GM12878 (cell line): ENCODE results near the gene KIAA0825.

Experiments used
- CHD2 ChIP-seq: IDR thresholded peaks from 2 replicates; pipeline ENCODE4 v1.6.1; 2011; ENCODE audit warnings: low read depth, low read length, improper control_type of control experiment, borderline replicate concordance
- CTCF ChIP-seq, 3 experiments: IDR thresholded peaks in 2 of 3; conservative IDR thresholded peaks in 1 of 3; 2 replicates each; pipeline ENCODE4 v1.5.1; 2011; ENCODE audit warnings: low read depth in 3 of 3, low read length in 3 of 3, mild to moderate bottlenecking in 3 of 3, control low read depth in 2 of 3, moderate library complexity in 2 of 3, inconsistent platforms in 1 of 3, mixed read lengths in 1 of 3; ENCODE audit not compliant: control insufficient read depth in 2 of 3, insufficient read depth in 1 of 3; ENCODE audit errors: extremely low read depth in 1 of 3
- RAD21 ChIP-seq: IDR thresholded peaks from 2 replicates; pipeline ENCODE4 v1.6.1; 2011; ENCODE audit warnings: mild to moderate bottlenecking, low read depth, low read length, moderate library complexity; ENCODE audit not compliant: insufficient read depth

GRCh38 chr5:94173100-94173499, 445.3 kb downstream of the KIAA0825 start:
- no peak for TF ChIP-seq CHD2
- no peak for TF ChIP-seq CTCF (IDR thresholded peaks at IDR 0.05 in 2 of 3, conservative IDR thresholded peaks at IDR 0.05 in 1 of 3; ENCODE audit: control insufficient read depth in 2 of 3, extremely low read depth in 1 of 3, insufficient read depth in 1 of 3, low read depth in 3 of 3, low read length in 3 of 3)
- TF ChIP-seq RAD21: no peak
